ENCODE measurements around the gene GREB1.

Gene GREB1

GRCh38 chr2:11533278-11534070, at the start of gene GREB1:
Gene GREB1, plus strand, starts transcription at chr2:11534045. Its CDS starts 22,570 bp downstream, at chr2:11556615.
- no peak for DNase-seq

DNA sequence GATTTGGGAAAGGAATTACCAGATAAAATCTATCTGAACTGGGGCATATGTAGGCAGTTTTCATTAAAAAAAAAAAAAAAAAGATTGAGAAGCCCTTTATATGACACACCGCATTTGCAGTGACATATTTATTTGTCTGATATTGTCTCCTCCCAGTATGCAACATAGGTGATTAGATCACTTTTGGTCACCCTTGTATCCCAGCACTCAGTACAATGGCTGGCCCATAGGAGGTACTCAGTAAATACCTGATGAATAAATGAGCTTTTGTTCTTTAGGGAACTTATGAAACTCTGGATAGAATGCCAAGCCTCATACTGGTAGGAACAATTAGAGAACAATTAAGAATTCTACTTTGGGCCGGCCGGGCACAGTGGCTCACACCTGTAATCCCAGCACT, 45.0 kb upstream of the GREB1 start:
- no peak for DNase-seq

DNA sequence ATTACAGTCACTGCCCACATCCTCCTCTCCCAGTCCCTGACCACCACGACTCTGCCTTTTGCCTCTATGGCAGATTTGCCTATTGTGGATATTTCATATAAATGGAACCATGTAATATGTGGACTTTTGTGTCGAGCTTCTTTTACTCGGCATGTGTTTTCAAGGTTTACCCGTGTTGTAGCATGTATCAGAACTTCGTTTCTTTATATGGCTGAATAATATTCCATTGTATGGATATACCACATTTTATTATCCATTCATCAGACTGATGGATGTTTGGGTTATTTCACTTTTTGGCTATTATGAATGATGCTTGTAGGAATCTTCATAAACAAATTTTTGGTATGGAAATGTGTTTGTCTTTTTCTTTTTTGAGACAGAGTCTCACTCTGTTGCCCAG, 43.7 kb upstream of the GREB1 start:
- no peak for DNase-seq

GRCh38 chr2:11491348-11491933, 42.4 kb upstream of the GREB1 start:
- DNase-seq, result no peak

GRCh38 chr2:11492244-11492643, 41.6 kb upstream of the GREB1 start:
- no peak for DNase-seq

- DNase-seq, result no peak
These were observed 41.1 kb upstream of the GREB1 start for GRCh38 chr2:11492720-11493119.

DNA sequence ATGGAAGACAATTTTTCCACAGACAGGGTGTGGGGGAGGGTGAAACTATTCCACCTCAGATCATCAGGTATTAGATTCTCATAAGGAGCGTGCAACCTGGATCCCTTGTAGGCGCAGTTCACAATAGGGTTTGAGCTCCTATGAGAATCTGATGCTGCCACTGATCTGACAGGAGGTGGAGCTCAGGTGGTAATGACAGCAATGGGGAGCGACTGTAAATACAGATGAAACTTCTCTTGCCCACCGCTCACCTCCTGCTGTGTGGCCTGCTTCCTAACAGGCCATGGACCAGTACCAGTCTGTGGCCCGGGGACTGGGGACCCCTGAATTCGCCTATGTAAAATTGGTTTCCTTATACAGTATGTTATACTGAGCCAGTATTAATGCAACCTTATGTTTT, 40.6 kb upstream of the GREB1 start:
- no peak for DNase-seq

GRCh38 chr2:11494310-11494709, 39.5 kb upstream of the GREB1 start:
- no peak for DNase-seq

DNA sequence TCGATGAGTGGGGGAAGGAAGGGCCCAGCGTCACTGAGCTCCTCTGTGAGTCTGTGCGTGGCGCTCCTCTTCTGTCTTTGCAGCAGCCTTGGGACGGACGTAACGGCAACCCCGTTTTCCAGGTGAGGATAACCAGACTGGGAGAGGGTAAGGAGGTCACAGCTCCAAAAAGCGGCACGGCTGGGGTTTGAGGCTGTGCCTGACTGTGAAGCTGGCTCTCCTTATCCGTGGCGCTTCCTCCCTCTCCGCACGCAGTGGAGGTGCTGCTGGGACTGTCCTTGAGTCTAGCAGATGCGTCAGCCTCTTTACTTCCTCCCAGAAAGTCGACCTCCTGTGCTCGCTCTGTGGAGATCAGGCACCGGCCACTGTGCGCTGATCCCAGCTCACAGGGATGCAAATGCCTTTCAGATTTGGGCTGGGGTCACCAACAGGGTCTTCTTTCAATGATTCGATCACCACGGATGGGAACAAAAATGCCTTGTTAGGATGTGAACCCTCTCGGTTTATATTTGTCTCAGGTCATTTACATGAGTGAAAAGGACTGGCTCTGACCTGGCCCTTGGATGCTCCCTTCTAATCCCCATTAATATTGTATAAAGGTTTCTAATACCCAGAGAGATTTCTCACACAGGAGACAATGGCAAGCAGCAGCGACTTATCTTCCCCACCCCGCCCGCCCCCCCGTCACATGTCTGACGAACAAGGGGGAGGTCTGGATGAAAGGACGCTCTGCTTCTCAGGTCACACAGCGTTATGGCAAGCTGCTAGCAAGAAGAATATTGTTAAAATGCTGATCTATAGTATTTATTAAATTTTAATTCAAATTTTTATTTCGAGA, 37.8 kb upstream of the GREB1 start:
- DNase-seq, result no peak

- peak; percentile 97 for DNase-seq
These were observed 35.3 kb upstream of the GREB1 start for GRCh38 chr2:11498543-11499034.

- no peak for DNase-seq
These were observed 34.6 kb upstream of the GREB1 start for GRCh38 chr2:11499081-11499743.

DNA sequence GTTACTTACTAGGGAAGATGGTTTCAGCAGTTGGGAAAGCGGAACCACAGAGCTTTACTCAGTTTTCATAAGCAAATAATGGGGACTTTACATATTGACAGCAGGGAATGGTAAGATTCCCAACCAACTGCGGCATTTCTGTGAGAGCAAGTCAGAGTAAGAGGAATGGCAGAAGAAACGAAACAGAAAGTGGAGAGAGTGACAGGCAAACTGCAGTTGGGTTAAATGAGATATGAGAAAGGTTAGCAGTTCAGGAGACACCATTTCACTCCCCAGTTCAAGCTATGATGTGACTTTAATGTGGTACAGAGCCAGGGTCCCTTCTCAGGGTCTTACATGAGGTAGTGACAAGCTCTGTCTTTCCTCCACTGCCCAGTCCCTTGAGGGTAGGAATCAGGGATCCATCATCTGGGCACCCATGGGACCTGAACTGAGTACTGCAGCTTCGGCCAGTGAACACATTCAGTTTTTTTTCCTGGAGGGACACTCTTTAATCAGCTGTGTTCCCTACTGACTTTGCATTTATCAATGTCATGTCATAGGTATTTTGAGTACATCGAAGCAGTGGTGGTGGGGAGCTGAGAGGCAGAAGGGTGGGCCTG, 33.0 kb upstream of the GREB1 start:
- peak; percentile 43 for DNase-seq

DNA sequence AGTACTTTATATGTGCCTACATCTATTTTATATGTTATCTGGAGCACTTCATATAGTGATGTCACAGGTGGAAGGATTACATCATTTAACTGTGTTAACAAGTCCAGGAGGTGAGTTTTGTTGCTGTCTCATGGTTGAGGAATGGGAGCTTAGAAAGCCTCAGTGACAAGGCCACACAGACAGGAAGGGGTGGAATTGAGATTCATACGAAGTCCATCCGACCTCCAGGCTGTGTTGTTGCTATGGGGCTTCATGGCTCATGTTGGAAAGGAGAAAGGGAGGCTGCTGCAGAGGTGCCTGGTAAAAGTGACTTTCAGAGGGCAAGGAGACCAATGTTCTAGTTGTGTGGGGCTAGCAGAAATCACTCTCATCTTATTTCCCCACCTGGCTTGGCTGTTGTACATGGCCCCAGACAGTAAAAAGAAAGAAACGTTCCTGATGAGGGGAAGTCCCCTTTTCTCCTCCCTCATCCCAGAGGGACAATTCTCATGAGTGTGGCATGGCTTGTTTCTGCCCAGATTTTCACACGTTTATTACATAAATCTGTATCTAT, 31.0 kb upstream of the GREB1 start:
- no peak for DNase-seq

- no peak for DNase-seq
These were observed 30.4 kb upstream of the GREB1 start for GRCh38 chr2:11503354-11503927.

DNA sequence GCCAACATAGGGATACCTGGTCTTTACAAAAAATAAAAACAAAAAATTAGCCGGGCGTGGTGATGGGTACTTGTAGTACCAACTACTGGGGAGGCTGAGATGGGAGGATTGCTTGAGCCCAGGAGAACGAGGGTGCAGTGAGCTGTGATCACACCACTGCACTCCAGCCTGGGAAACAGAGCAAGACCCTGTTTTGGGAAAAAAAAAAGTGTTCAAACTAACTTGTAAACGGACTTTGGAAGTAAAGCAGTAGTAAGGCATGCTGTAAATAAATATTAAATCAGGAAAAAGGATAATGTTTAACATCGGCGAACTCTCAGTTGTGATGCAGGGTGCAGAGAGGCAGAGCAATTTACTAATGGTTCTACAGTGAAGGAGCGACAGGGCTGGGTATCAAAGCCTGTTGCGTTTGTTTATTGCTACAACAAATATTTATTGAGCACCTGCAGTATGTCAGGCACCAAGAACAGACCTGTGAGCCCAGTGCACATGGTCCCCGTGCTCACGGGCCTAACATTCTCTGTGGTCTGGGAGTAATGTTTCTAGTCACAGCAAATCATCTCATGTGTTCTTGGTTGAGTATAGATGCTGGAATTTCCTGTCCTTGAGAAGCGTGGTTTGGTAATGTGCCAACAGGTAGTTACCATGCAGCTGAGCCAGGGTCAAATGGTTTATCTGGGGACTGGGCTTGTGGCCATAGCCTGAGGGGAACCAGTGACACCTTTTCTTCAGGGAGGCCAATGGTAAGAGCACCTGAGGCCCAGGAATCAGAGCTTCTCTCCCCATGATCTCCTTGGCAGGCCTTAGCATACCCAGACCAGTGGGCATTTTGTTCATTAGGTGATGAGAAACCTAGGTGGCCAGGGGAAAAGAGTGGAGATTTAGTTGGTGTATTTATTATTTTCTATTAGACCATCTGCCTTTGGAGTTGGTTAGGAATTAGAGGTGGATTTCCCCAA, 27.9 kb upstream of the GREB1 start:
- DNase-seq, result peak; percentile 96

GRCh38 chr2:11506611-11506969, 27.3 kb upstream of the GREB1 start:
- no peak for DNase-seq

DNA sequence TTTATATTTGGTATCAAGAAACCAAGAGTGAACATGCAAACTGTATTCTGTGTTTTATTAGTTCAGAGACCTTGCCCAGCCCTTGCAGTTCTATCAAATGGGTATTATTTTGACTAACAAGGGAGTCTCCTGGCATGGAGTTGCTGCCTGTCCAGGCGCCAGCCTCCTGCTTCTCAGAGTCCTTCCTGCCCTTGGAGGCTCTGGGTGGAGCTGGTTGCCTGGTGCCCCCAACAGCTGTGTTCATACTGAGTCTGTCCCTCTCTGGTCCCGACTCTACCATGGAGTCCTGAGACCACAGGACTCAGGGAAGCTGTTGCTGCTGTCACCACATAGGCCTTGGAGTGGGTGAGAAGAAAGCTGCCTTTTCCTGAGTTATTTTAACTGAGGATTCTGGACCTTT, 26.3 kb upstream of the GREB1 start:
- no peak for DNase-seq

DNA sequence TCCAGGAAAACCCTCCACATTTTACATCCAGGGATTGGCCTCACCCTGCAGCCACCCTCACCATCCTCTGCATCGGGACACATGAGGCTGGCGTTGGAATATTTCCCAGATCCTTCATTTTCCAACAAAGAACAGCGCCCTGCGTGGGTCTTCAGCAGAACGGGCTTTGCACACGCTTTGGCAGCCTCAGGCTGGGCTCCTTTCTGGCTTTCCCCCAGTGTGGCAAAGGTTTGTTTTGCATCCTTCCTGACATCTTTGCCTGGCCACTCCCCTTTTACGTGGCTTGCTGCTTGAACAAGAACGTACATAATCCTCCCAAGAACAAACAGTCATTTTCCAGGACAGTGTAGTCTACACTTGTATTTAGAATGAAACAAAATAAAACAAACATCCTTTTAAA, 25.6 kb upstream of the GREB1 start:
- DNase-seq, result no peak

- DNase-seq, result no peak
These were observed 24.0 kb upstream of the GREB1 start for GRCh38 chr2:11509657-11510360.

- DNase-seq, result no peak
These were observed 21.4 kb upstream of the GREB1 start for GRCh38 chr2:11512431-11512830.
